IMR-90 (cell line): ENCODE measurements around the gene LIPN. TPM values are rescaled to one million over a fixed set of nuclear protein-coding genes. Genes with fewer than 3 reads are reported as not detected.

ENCODE experiments used
- ATAC-seq: fragments of 200-7000 bp; cut with Tn5 transposase; 2 replicates; pipeline ENCODE4 v1.9.1; 2020; ENCODE audit warnings: low read depth, mild to moderate bottlenecking, moderate library complexity
- BruUV-seq: library from RNA; stranded (reverse); fragments of 400-500 nt; replicated peaks from 2 replicates; lab custom pipeline; 2021; lab: Mats Ljungman, UMichigan
- CTCF ChIA-PET: fragments of 300-600 bp; formaldehyde crosslinking; extraction: SDS; loops from one replicate; lab custom pipeline; 2021; ENCODE audit warnings: antibody characterized with exemption; lab: Yijun Ruan, JAX
- POLR2A ChIA-PET: fragments of 300-600 bp; sonication (Branson Sonifier 250); formaldehyde crosslinking; loops from one replicate; lab custom pipeline; 2022; ENCODE audit warnings: antibody characterized with exemption; ENCODE audit not compliant: unreplicated experiment; lab: Charles Lee
- DNase-seq: peaks from one replicate; pipeline ENCODE4 v3.0.0; 2013
- H2AFZ ChIP-seq: replicated peaks from 2 replicates; pipeline ENCODE3; 2013; ENCODE audit warnings: low read length, mild to moderate bottlenecking; ENCODE audit not compliant: poor library complexity
- H2AK5ac ChIP-seq: 2 replicates; pipeline ENCODE4 v1.6.1; 2013; ENCODE audit warnings: low read depth, low read length, inconsistent platforms
- H2AK9ac ChIP-seq: replicated peaks from 2 replicates; pipeline ENCODE3; 2013; ENCODE audit warnings: mild to moderate bottlenecking, low read depth, low read length, moderate library complexity; ENCODE audit not compliant: poor library complexity
- H2BK120ac ChIP-seq: 2 replicates; pipeline ENCODE4 v1.6.1; 2013; ENCODE audit warnings: low read depth, low read length, inconsistent platforms
- H2BK15ac ChIP-seq: 3 replicates; pipeline ENCODE4 v1.6.1; 2013; ENCODE audit warnings: low read depth, low read length, inconsistent platforms
- H2BK20ac ChIP-seq: 2 replicates; pipeline ENCODE4 v1.6.1; 2013; ENCODE audit warnings: low read depth, mild to moderate bottlenecking, inconsistent platforms, low read length, moderate library complexity
- H2BK5ac ChIP-seq: 2 replicates; pipeline ENCODE4 v1.6.1; 2013; ENCODE audit warnings: mild to moderate bottlenecking, low read depth, low read length, inconsistent platforms; ENCODE audit not compliant: poor library complexity, severe bottlenecking
- H3K14ac ChIP-seq: replicated peaks from 2 replicates; pipeline ENCODE4 v1.6.1; 2013; ENCODE audit warnings: low read depth, low read length, inconsistent platforms
- H3K18ac ChIP-seq: 2 replicates; pipeline ENCODE4 v1.6.1; 2013; ENCODE audit warnings: low read depth, low read length, control low read depth
- H3K23ac ChIP-seq: 2 replicates; pipeline ENCODE4 v1.6.1; 2013; ENCODE audit warnings: low read depth, low read length, inconsistent platforms
- H3K27ac ChIP-seq: 2 replicates; pipeline ENCODE4 v1.5.1; 2013; ENCODE audit warnings: mild to moderate bottlenecking, control low read depth, low read length; ENCODE audit not compliant: insufficient read depth
- H3K27me3 ChIP-seq: 2 replicates; pipeline ENCODE4 v1.6.1; 2013; ENCODE audit warnings: low read length; ENCODE audit not compliant: control insufficient read depth, insufficient read depth
- H3K36me3 ChIP-seq: 2 replicates; pipeline ENCODE4 v1.6.1; 2013; ENCODE audit warnings: low read length, mixed read lengths; ENCODE audit not compliant: control insufficient read depth, insufficient read depth
- H3K4ac ChIP-seq: 2 replicates; pipeline ENCODE4 v1.6.1; 2013; ENCODE audit warnings: low read depth, low read length, inconsistent platforms
- H3K4me1 ChIP-seq: 2 replicates; pipeline ENCODE4 v1.6.1; 2013; ENCODE audit warnings: low read length, mixed read lengths; ENCODE audit not compliant: control insufficient read depth, insufficient read depth
- H3K4me2 ChIP-seq: 2 replicates; pipeline ENCODE4 v1.6.1; 2013; ENCODE audit warnings: low read depth, mild to moderate bottlenecking, control low read depth, low read length, moderate library complexity
- H3K4me3 ChIP-seq: 2 replicates; pipeline ENCODE4 v1.5.1; 2013; ENCODE audit warnings: low read depth, mild to moderate bottlenecking, control low read depth, low read length, moderate library complexity; ENCODE audit not compliant: insufficient read depth
- H3K56ac ChIP-seq: 2 replicates; pipeline ENCODE4 v1.6.1; 2013; ENCODE audit warnings: low read length, inconsistent platforms; ENCODE audit not compliant: insufficient read depth; ENCODE audit errors: extremely low read depth
- H3K79me1 ChIP-seq, 2 experiments: 2 replicates each; pipeline ENCODE4 v1.6.1; 2013; ENCODE audit warnings: low read length in 2 of 2, inconsistent platforms in 1 of 2, low read depth in 1 of 2
- H3K9ac ChIP-seq: 2 replicates; pipeline ENCODE4 v1.6.1; 2013; ENCODE audit warnings: low read depth, low read length, control low read depth
- H3K9me1 ChIP-seq: 2 replicates; pipeline ENCODE4 v1.6.1; 2013; ENCODE audit warnings: low read length, inconsistent platforms; ENCODE audit not compliant: insufficient read depth
- H3K9me3 ChIP-seq: 2 replicates; pipeline ENCODE4 v1.6.1; 2013; ENCODE audit warnings: low read length; ENCODE audit not compliant: control insufficient read depth, insufficient read depth
- H4K20me1 ChIP-seq: 2 replicates; pipeline ENCODE4 v1.6.1; 2013; ENCODE audit warnings: low read length, inconsistent platforms; ENCODE audit not compliant: insufficient read depth
- H4K5ac ChIP-seq: 2 replicates; pipeline ENCODE4 v1.6.1; 2013; ENCODE audit warnings: mild to moderate bottlenecking, low read depth, low read length, control low read depth
- H4K8ac ChIP-seq, 2 experiments: 2 replicates each; pipeline ENCODE4 v1.6.1; 2013; ENCODE audit warnings: low read depth in 2 of 2, low read length in 2 of 2, control low read depth in 1 of 2, inconsistent platforms in 1 of 2
- H4K91ac ChIP-seq: 2 replicates; pipeline ENCODE4 v1.6.1; 2013; ENCODE audit warnings: low read depth, low read length, inconsistent platforms; ENCODE audit not compliant: insufficient read depth
- BHLHE40 ChIP-seq: fragments of 150-350 bp; IDR thresholded peaks from 2 replicates; pipeline ENCODE4 v1.6.1; 2016; ENCODE audit warnings: mild to moderate bottlenecking, low read depth, low read length
- MXI1 ChIP-seq: IDR thresholded peaks from 2 replicates; pipeline ENCODE4 v1.6.1; 2012; ENCODE audit warnings: low read depth, mild to moderate bottlenecking, low read length, moderate library complexity, borderline replicate concordance
- RCOR1 ChIP-seq: IDR thresholded peaks from 2 replicates; pipeline ENCODE4 v1.6.1; 2012; ENCODE audit warnings: mild to moderate bottlenecking, low read length, improper control_type of control experiment; ENCODE audit not compliant: insufficient replicate concordance
- RFX5 ChIP-seq: IDR thresholded peaks from 2 replicates; pipeline ENCODE4 v1.8.0; 2012; ENCODE audit warnings: low read depth, mild to moderate bottlenecking, low read length, moderate library complexity
- WGBS, 2 experiments: methylation state at CpG; one replicate each; pipeline versions ENCODE4 v1.1.5 to v1.1.7; 2013; ENCODE audit warnings: missing lambda C conversion rate in 2 of 2; ENCODE audit not compliant: insufficient read length in 1 of 2; ENCODE audit errors: extremely low coverage in 2 of 2; 5-methylcytosine and 5-hydroxymethylcytosine counted together
- dilution Hi-C: fragments of 300-500 bp; cut with HindIII; formaldehyde crosslinking; loops from one replicate; pipeline ENCODE4 v1.14.3; 2018; ENCODE audit warnings: low sequenced_read_pairs; ENCODE audit not compliant: unreplicated experiment
- in situ Hi-C: fragments of 300-500 bp; cut with MboI; formaldehyde crosslinking; loops from 3 replicates; pipeline ENCODE4 v1.14.3; 2019; ENCODE audit warnings: low sequenced_read_pairs, inconsistent platforms, mixed read lengths
- intact Hi-C: fragments of 100-400 bp; cut with micrococcal nuclease; formaldehyde crosslinking; loops from 2 replicates; pipeline ENCODE4 v1.10.0; 2022
- polyA plus RNA-seq, 3 experiments: library from polyadenylated mRNA; depleted of rRNA; stranded (reverse); fragments of >200 nt; gene quantifications; 2 replicates each; pipeline ENCODE4 v1.2.3, GENCODE V29; 2012; ENCODE audit warnings: low replicate concordance in 1 of 3
- total RNA-seq: library from RNA; depleted of rRNA; stranded (reverse); fragments of >200 nt; gene quantifications from 2 replicates; pipeline ENCODE4 v1.2.3, GENCODE V29; 2012
- TF ChIP-seq, protein P1 (sequence below): conservative IDR thresholded peaks from 2 replicates; pipeline ENCODE4 v1.5.1; 2012; ENCODE audit warnings: mild to moderate bottlenecking, low read depth, low read length, improper control_type of control experiment
- TF ChIP-seq, protein P2 (sequence below): fragments of 150-350 bp; IDR thresholded peaks from 2 replicates; pipeline ENCODE4 v1.6.1; 2017; ENCODE audit warnings: mild to moderate bottlenecking, antibody characterized with exemption, low read length, low read depth

The LIPN gene
- total and polyA plus RNA-seq, 2 of the 4 experiments (the other 2 are of a cell fraction), result not detected

DNA sequence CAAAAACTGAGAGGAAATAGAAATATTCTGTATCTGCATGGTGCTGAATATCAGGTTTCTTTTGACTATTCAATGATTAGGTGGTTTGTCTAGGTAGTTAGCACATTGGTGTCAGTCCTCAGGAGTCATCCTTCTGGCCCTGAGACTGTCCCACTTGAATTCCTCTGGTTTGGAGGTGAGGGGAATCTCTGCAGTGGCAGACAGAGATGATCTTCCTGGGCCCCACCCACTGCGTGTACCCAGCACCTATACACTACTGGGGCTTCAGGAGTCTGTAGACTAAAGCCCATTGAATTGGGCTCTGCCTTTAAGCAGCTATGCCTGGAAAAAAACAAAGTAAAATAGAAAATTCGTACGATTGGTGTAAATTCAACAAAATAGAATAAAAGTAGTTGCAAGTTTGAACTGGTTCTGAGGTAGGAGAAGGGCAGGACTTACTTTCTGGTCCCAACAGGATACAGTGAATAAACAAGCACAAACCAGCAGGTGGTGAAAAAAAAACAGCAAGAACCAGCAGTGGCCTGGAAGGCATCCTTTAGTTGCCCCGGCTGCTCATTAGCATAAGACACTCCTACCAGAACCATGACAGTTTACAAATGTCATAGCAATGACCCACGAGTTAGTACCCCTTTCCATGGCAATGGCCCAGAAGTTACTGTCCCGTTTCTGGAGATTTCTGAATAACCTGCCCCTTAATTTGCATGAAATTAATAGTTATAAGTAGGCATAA is 44.4 kb downstream of the LIPN start:
- Histone ChIP-seq H3K9me3 (no peaks in the 10 kb centered on the region), H4K20me1 (no peaks in the 10 kb centered on the region), H3K9me1 (no peaks in the 10 kb centered on the region), H4K91ac (no peak overlapping the region), H2BK20ac (no peak overlapping the region), H3K27me3 (peaks cover 5% of the 10 kb centered on the region), H2AK9ac (no peak overlapping the region), H3K18ac (no peak overlapping the region), H4K5ac (no peak overlapping the region), H3K4me3 (no peak overlapping the region), H3K23ac (no peak overlapping the region), H3K27ac (no peak overlapping the region), H3K36me3 (no peaks in the 10 kb centered on the region), H2BK15ac (no peak overlapping the region; the same call in 2 of the 3 replicates), H2BK5ac (no peak overlapping the region), H2AK5ac (no peak overlapping the region), H3K9ac (no peak overlapping the region), H3K4me2 (no peak overlapping the region), H3K14ac (no peak overlapping the region), H4K8ac (no peak overlapping the region), H3K56ac (no peak overlapping the region), H3K4me1 (0 out of 2 replicates have a peak, but pooled peaks cover 2% of the 10 kb centered on the region), H3K79me1 (no peaks in the 10 kb centered on the region), H2BK120ac (no peak overlapping the region), H2AFZ (no peak overlapping the region), H3K4ac (no peak overlapping the region)
- CTCF ChIA-PET, result no interaction called here
- TF ChIP-seq RFX5 (no peak), BHLHE40 (no peak), MXI1 (no peak), RCOR1 (no peak)
- TF ChIP-seq, protein P1, sequence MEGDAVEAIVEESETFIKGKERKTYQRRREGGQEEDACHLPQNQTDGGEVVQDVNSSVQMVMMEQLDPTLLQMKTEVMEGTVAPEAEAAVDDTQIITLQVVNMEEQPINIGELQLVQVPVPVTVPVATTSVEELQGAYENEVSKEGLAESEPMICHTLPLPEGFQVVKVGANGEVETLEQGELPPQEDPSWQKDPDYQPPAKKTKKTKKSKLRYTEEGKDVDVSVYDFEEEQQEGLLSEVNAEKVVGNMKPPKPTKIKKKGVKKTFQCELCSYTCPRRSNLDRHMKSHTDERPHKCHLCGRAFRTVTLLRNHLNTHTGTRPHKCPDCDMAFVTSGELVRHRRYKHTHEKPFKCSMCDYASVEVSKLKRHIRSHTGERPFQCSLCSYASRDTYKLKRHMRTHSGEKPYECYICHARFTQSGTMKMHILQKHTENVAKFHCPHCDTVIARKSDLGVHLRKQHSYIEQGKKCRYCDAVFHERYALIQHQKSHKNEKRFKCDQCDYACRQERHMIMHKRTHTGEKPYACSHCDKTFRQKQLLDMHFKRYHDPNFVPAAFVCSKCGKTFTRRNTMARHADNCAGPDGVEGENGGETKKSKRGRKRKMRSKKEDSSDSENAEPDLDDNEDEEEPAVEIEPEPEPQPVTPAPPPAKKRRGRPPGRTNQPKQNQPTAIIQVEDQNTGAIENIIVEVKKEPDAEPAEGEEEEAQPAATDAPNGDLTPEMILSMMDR, result no peak
- TF ChIP-seq, protein P2, sequence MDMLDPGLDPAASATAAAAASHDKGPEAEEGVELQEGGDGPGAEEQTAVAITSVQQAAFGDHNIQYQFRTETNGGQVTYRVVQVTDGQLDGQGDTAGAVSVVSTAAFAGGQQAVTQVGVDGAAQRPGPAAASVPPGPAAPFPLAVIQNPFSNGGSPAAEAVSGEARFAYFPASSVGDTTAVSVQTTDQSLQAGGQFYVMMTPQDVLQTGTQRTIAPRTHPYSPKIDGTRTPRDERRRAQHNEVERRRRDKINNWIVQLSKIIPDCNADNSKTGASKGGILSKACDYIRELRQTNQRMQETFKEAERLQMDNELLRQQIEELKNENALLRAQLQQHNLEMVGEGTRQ, result no peak
- intact Hi-C loops (no loop called here), dilution Hi-C loops (no loop called here), in situ Hi-C loops (no loop called here)
- no peak for DNase-seq
- POLR2A ChIA-PET, result no interaction called here
- no peak for ATAC-seq
- no CpG with 5 or more reads among the region's 6 CpGs for WGBS, 2 experiments
- no TSS peak for BruUV-seq
